HG02870 (cell line): ENCODE results near the gene MAGEA8.
"Not testable (repeated sequence)": the region's sequence is repeated elsewhere in the genome, so short reads cannot be mapped to it uniquely, and the experiment has no call there.

Experiments
- ATAC-seq: cut with Tn5 transposase; IDR thresholded peaks from one replicate; pipeline ENCODE4 v1.9.1; 2021; ENCODE audit warnings: mild to moderate bottlenecking, moderate library complexity; ENCODE audit not compliant: unreplicated experiment

The MAGEA8 gene, protein sequence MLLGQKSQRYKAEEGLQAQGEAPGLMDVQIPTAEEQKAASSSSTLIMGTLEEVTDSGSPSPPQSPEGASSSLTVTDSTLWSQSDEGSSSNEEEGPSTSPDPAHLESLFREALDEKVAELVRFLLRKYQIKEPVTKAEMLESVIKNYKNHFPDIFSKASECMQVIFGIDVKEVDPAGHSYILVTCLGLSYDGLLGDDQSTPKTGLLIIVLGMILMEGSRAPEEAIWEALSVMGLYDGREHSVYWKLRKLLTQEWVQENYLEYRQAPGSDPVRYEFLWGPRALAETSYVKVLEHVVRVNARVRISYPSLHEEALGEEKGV

DNA sequence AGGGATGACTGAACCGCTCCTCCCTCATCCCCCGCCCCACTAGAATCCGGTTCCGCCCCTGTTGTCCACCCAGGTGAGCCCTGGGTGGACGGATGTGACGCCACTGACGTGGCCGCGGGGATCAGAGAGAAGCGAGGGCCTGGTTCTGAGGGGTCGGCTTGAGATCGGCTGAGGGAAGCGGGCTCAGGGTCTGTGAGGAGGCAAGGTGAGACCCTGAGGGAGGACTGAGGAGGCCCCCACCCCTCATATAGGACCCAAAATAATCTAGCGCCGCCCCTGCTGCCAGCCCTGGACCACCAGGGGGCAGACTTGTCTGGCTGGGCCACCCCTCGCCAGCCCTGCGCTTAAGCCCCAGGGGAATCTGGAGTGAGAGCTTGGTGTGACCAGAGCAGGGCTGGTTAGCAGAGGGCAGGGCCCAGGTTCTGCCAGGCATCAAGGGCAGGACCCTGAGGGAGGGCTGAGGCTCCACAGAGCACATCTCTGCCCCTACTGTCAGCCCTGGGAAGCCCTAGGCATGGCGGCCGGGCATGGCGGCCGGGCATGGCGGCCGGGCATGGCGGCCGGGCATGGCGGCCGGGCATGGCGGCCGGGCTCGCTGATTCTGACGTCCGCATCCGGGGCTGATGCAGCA lies at the start of gene MAGEA8:
MAGEA8 (plus strand) TSS at position 103 of the 631 bp plus-strand sequence. CDS start 3,090 bp downstream, outside the sequence.
- ATAC-seq = no peak

DNA sequence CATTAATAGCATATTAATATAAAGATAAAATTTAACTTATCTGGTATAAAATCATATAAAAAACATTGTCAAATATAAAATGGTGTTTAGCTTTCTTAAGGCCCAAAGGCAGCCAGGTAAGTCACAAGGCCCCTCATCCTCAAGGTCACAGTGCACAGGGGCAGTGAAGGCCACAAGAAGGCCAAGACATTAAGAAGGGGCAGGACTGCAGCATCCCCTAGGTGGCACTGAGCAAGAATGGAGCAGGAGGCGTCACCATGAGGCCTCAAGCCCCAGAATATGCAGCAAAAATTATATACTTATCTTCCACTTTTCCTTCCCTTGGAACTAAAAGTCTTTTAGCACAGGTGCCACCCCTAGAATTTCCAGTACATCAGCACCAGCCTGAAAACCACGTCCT lies 49.5 kb upstream of the MAGEA8 start:
- ATAC-seq = no peak

DNA sequence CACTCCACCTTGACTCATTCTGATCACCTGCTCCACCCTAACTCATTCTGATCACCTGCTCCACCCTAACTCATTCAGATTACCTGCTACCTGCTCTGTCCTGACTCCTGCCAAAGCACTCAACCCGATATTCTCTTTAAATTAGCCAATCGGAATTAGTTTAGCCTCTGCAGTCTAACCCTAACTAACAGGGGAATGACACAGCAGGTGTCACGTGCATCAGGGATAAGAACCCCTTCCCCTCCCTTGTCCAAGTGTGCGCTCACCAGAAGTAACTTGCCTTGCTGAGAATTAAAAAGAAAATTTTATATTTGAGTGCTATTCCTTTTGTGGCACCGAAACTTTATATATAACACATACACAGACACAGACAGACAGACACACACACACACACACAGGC lies 44.3 kb upstream of the MAGEA8 start:
- ATAC-seq = not testable (repeated sequence)

DNA sequence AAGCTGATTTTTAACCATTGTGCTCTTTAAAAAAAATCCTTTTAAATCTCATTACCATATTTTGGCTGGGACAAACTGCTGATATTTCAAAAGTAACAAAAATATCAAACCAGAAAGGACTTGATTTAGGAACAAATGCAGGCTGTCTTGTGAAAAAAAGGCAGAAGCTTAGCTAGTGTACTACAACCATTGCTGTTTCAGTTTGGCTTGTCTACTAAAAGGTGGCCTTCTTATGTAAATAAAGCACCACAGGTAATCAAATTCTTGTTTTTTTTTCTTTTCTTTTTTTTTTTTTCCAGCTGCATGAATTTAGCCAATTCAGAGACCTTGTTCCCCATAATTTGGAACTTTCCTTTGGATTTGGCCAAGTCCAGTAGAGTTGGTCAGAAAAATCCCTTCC lies 43.8 kb upstream of the MAGEA8 start:
- no peak for ATAC-seq

DNA sequence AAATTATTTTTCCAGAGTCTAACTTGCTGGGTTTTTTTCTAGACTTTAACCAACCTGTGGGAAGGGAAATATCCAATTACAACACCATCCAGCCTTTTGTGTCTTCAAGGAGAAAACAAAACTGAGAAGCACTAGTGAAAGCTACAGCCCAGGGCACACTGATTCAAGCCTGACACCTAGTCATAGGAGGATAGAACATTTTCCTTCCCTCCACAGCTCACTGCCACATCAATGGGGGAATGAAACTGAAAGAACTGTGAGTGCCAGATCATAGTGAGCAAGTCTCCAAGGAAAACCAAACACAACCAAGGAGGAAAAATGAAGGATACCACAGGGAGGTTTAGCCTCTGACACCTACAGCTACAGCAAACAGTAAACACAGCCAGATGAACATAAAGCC lies 43.3 kb upstream of the MAGEA8 start:
- ATAC-seq = peak; percentile 97

DNA sequence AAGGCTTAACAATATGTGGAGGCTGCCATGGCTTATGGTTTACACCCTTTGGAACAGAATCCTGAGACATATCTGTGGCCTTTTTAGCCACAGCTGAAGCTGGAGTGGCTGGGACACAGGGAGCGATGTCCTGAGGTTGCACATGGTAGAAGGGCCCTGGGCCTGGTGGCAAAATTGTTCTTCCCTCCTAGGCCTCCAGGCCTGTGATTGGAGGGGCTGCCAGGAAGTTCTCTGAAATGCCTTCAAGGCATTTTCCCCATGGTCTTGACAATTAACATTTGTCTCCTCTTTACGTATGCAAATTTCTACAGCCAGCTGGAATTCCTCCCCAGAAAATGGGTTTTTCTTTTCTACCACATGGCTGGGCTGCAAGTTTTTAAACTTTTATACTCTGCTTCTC lies 39.1 kb upstream of the MAGEA8 start:
- ATAC-seq = no peak

DNA sequence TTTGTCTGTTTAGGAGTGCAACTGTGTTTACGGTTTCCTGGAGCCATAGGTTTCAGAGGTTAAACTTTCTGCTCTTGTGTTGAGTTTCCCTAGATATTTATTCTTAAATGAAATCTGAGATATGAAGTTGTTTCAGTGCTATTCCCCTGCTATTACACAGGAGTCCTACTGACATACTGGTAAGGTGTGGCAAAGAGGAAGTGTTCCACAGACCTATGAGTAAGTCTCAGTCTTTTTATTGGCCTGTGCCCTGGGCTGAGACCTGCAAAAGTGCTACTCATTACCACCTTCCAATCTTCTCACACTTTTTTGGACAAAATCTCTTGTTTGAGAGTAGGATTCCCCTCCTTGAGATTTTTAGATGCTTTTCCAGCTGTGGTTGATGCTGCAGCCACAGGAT lies 35.6 kb upstream of the MAGEA8 start:
- ATAC-seq = peak; percentile 69

DNA sequence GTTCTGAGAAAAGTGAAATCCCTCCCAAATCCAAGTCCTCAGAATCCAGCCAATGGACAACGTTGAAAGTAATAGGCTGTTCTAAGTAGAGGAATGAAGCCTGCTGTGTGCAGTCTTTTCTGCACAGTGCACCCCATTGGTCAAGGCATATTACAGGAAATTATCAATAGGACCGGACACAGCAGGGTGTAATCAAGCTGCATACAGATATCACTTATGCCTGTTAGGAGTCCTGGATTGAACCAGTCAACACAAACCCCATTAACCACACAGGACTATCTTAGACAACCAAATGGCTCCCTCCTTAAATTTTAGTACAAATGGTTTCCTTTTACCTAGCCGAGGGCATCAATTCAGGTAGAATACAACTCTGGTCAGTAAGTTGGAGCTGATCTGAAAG lies 34.2 kb upstream of the MAGEA8 start:
- no peak for ATAC-seq

DNA sequence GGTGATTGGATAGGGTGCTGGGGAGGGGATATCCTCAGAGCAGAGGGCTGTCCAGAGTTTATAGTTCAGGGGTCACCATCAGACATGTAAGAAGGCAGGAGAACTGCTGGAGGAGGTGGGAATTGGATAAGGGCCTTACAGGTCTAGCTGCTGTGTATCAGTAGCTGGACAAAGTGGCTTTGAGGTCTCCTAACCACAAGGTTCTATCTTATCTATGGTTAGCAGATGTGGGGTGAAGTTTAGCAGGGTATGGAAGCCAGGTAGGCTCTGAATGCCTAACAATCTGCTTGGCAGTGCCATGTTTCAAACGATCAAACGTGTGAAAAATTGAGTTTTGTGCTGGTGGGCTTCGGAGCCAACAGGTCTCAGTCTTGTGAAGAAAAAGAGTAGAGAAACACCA lies 32.1 kb upstream of the MAGEA8 start:
- no peak for ATAC-seq

DNA sequence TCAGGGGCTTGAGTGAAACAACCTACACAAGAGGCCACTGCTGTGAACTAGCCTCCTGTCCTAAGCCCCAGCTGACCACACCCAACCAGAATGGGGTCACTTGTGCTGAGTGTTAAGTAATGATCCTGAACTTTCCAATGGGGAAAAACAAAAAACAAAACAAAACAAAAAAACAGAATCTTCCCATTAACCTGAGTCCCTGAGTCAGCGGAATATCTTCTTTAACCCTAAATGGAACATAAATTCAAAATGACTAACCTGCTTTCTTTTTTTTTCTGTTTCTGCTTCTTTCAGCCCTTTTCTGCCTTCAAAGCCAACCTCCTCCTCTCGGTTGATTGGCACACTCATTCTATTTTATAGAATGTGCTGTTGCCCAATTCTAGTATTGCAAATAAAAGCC lies 31.2 kb upstream of the MAGEA8 start:
- ATAC-seq = no peak

DNA sequence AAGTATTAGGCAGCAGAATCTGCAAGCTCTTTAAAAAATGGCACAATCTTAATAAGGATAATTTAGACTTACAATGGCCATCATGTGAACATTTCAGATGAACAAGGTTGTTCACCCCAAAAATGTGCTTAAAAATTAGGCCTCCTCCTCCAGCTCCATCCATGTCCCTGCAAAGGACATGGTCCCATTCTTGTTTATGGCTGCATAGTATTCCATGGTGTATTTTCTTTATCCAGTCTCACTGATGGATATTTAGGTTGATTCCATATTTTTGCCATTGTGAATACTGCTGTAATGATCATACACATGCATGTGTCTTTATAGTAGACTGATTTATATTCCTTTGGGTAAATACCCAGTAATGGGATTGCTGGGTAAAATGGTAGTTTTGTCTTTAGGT lies 29.1 kb upstream of the MAGEA8 start:
- ATAC-seq = no peak

DNA sequence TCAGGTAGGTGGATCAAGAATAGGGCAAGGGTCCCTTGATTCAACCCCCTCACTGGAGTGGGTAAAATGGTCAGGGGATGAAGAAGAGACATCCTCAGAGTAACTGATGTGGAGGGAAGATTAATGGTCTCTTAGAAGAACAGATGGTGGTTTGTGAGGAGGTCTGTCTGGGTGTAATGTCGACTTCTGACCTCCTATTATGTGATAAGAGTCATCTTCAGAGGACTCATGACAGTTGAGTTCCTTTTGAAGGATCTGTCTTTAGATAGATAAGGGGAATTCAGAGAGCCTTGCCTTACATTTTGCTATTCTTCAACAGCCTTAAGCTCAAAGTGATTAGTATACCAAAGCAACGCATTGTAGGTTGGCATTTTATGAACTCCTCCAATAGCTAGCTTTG lies 27.1 kb upstream of the MAGEA8 start:
- ATAC-seq = no peak

DNA sequence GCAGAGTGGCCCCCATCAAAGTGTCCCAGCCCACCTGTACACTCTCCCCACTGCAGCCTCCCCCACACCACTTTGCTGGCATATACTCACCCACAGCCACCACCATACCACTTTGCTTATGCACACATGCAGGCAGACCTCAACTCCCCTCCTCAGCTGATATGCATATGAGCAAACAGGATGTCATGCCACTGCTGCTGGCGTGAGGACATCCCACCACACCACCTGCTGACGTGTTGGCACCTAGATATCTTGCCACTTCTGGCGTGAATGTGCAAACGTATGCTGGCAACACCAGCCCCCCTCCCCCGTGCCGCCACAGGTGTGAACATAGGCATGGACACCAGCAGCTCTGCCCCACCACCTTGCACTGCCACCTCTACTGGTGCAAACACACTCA lies 22.4 kb upstream of the MAGEA8 start:
- no peak for ATAC-seq

DNA sequence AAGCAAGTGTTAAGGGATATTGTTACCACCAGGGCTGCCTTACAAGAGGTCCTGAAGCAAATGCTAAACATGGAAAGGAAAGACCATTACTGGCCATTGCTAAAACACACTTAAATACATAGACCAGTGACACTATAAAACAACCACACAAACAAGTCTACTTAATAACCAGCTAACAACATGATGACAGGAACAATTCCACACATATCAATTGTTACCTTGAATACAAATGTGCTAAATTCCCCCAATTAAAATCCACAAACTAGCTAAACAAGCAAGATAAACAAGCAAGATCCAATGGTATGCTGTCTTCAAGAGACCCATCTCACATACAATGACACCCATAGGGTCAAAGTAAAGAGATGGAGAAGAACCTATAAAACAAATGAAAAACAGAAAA lies 20.5 kb upstream of the MAGEA8 start:
- ATAC-seq = no peak

DNA sequence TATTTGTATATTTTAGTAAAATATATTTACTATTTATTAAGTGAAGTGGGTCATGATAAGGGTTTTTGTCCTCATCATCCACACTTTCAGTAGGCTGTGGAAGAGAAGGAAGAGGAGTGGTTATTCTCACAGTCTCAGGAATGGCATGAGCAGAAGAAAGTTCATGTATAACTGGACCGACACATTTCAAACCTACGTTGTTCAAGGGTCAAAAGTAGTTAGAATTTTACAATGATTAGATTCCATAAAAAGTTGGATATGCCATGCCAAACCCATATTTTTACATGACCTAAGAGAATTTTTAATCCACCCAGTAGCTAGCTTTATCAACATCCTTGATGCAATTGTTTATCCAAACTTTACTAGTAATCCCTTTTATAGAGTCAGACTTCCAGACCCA lies 15.6 kb upstream of the MAGEA8 start:
- ATAC-seq = no peak

DNA sequence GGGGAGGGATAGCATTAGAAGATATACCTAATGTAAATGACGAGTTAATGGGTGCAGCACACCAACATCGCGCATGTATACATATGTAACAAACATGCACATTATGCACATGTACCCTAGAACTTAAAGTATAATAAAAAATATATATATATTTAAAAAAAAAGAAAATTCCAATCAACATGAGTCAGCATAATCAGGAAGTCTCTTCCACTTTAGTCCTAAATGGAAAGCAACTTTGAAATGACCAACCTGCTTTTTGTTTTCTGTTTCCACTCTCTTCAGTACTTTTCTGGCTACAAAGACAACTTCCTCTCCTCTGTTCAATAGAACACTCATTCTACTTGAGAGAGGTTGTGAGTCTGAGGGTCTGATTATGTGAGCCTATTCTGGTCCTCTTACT lies 13.5 kb upstream of the MAGEA8 start:
- ATAC-seq = no peak

DNA sequence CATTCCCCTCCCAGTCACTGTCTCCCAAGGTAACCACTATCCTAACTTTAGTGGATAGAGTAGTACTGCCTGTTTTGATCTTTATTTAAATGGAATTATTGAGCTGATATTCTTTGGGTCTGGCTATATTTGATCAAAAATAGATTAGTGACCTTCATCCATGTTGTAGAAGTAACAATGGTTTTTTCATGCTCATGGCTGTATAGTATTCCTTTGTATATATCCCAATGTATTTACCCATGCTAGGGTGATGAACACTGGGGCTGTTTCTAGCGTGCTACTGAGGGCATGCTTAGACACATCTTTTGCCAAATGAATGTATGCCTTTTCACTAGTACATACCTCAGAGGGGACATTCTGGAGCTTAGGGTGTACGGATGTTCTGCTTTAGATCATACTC lies 10.1 kb upstream of the MAGEA8 start:
- ATAC-seq = no peak

DNA sequence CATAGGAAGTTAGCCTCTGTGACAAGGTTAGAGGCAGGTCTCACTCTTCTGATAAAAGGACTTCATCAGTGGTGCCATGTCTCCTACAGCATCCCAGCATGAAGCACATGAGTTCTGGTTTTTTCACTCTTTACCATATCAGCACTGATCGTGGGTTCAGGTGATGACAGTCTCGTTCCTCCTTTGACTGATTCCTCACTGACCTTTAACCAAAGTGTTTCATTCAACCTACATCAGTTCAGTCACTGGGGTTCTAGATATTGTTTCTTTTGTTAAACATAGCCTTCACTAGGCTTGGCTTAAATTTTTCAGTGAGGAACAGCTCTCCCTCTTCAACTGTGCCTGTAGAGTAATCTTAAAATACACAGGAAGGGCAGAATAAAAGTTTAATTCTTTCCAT lies 9.6 kb upstream of the MAGEA8 start:
- no peak for ATAC-seq

DNA sequence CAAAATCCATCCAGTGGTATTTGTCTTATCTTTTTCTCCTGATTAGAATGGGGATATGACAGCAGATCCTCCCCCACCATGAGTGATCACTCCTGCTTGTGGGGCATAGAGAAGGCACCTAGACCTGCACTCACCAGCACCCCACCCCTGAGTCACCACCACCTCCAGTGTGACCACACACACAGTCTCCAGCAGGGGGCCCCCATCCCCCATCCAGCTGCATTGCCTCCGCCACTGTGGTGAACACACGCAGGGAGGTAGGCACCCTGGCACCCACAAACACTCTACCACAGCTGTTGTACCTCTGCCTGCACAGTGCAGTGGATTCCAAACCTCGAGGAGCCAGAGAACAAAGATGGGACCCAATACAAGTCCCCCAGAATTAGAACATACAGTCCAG lies 9.0 kb upstream of the MAGEA8 start:
- peak; percentile 99 for ATAC-seq

DNA sequence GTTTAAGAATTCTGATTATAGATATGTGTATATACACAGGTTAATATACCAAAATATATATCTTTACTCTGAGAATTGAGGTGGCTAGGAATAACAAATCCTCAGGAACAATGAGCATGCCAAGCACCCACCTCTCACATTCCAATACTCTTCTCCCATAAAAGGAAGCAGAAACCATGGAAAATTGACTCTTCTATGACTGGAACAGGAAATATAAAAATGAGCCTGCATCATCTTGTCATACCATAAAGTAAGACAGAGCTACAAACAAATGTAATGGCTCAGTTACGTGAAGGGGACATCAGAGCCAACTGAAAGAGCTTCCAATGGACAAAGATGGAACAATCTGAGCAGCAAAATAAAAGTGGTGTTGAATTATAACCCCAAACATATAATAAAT lies 3.8 kb upstream of the MAGEA8 start:
- no peak for ATAC-seq

DNA sequence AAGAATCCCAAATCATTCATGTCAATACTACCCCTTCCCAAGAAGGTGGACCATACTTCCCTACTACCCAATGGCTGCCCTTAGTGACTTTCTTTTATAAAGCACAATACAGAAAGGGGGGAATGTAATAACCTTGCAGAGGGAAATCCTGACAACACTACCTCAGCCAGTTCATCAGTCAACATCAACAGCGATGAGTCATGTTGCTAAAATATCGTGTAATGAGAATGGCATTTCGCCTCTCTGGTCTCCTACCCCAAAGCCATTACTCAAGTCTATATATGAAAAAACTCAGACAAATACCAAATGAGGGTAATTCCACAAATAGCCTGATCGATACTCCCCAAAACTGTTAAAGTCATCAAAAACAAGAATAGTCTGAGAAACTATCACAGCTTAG lies 3.3 kb upstream of the MAGEA8 start:
- no peak for ATAC-seq

DNA sequence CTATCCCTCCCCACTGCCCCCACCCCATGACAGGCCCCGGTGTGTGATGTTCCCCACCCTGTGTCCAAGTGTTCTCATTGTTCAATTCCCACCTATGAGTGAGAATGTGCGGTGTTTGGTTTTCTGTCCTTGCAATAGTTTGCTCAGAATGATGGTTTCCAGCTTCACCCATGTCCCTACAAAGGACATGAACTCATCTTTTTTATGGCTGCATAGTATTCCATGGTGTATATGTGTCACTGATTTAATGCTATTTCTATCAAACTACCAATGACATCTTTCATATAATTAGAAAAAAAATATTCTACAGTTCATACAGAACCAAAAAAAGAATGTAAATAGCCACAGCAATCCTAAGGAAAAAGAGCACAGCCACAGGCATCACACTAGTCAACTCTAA lies 9.8 kb downstream of the MAGEA8 start:
- ATAC-seq = not testable (repeated sequence)

DNA sequence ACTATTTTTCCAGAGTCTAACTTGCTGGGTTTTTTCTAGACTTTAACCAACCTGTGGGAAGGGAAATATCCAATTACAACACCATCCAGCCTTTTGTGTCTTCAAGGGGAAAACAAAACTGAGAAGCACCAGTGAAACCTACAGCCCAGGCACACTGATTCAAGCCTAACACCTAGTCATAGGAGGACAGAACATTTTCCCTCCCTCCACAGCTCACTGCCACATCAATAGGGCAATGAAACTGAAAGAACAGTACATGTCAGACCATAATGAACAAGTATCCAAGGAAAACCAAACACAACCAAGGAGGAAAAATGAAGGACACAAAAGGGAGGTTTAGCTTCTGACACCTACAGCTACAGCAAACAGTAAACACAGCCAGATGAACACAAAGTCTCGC lies 17.6 kb downstream of the MAGEA8 start:
- peak; percentile 50 for ATAC-seq
